PC-3 (cell line): ENCODE data around the gene CCDC159. TPM values are rescaled to one million over a fixed set of nuclear protein-coding genes. Genes with fewer than 3 reads are reported as not detected.

Source experiments
- ATAC-seq: fragments of 200-7000 bp; cut with Tn5 transposase; 2 replicates; pipeline ENCODE4 v1.9.1; 2020; ENCODE audit warnings: mild to moderate bottlenecking, moderate library complexity
- BruUV-seq: library from RNA; stranded (reverse); fragments of 400-500 nt; replicated peaks from 2 replicates; lab custom pipeline; 2021; lab: Mats Ljungman, UMichigan
- CTCF ChIA-PET: fragments of 300-600 bp; sonication (Branson Sonifier 250); formaldehyde crosslinking; loops from one replicate; lab custom pipeline; 2022; ENCODE audit warnings: antibody characterized with exemption; lab: Charles Lee
- POLR2A ChIA-PET: fragments of 300-600 bp; sonication (Branson Sonifier 250); formaldehyde crosslinking; loops from one replicate; lab custom pipeline; 2022; ENCODE audit warnings: antibody characterized with exemption; ENCODE audit not compliant: unreplicated experiment; lab: Charles Lee
- DNase-seq: peaks from one replicate; pipeline ENCODE4 v3.0.0-alpha.2; 2015
- H2AFZ ChIP-seq: fragments of 300-600 bp; sonication (generic); 2 replicates; pipeline ENCODE4 v1.6.0; 2016; ENCODE audit warnings: antibody characterized with exemption, low read length
- H3F3A ChIP-seq: fragments of 300-600 bp; sonication (generic); one replicate; pipeline ENCODE4 v1.6.0; 2017; ENCODE audit warnings: antibody characterized with exemption, low read length, control low read depth, mild to moderate bottlenecking; ENCODE audit not compliant: unreplicated experiment
- H3K27ac ChIP-seq: fragments of 300-600 bp; sonication (generic); 2 replicates; pipeline ENCODE4 v1.5.1; 2016; ENCODE audit warnings: mild to moderate bottlenecking, low read length
- H3K27me3 ChIP-seq: fragments of 300-600 bp; sonication (generic); 2 replicates; pipeline ENCODE4 v1.6.1; 2016; ENCODE audit warnings: low read length, mixed read lengths
- H3K36me3 ChIP-seq: fragments of 300-600 bp; sonication (generic); 2 replicates; pipeline ENCODE4 v1.6.1; 2016; ENCODE audit warnings: low read depth, mixed run types, low read length, mixed read lengths
- H3K4me1 ChIP-seq: fragments of 300-600 bp; sonication (generic); 2 replicates; pipeline ENCODE4 v1.5.1; 2016; ENCODE audit warnings: low read length; ENCODE audit not compliant: insufficient read depth
- H3K4me2 ChIP-seq: fragments of 300-600 bp; sonication (generic); 2 replicates; pipeline ENCODE4 v1.6.0; 2016; ENCODE audit warnings: low read length
- H3K4me3 ChIP-seq: fragments of 300-600 bp; sonication (generic); 2 replicates; pipeline ENCODE4 v1.5.1; 2016; ENCODE audit warnings: mild to moderate bottlenecking, low read length, mixed read lengths
- H3K79me2 ChIP-seq: fragments of 300-600 bp; sonication (generic); 2 replicates; pipeline ENCODE4 v1.6.1; 2017; ENCODE audit warnings: low read length, mixed read lengths
- H3K9ac ChIP-seq: fragments of 300-600 bp; sonication (generic); 2 replicates; pipeline ENCODE4 v1.6.0; 2016; ENCODE audit warnings: mild to moderate bottlenecking, low read length
- H3K9me2 ChIP-seq: fragments of 300-600 bp; sonication (generic); replicated peaks from 2 replicates; pipeline ENCODE4 v1.6.1; 2016; ENCODE audit warnings: mixed run types, low read length, mixed read lengths
- H3K9me3 ChIP-seq: fragments of 300-600 bp; sonication (generic); 2 replicates; pipeline ENCODE4 v1.6.1; 2016; ENCODE audit warnings: low read length, mixed read lengths
- H4K20me1 ChIP-seq: fragments of 300-600 bp; sonication (generic); 2 replicates; pipeline ENCODE4 v1.6.1; 2016; ENCODE audit warnings: low read length, mixed read lengths
- EZH2 ChIP-seq: fragments of 300-600 bp; sonication (generic); IDR thresholded peaks from one replicate; pipeline ENCODE4 v1.6.1; 2017; ENCODE audit warnings: antibody characterized with exemption, mild to moderate bottlenecking, low read length; ENCODE audit not compliant: unreplicated experiment
- intact Hi-C: fragments of 100-400 bp; cut with micrococcal nuclease; formaldehyde crosslinking; loops from 2 replicates; pipeline ENCODE4 v1.9.0; 2023
- total RNA-seq: library from RNA; depleted of rRNA; stranded (reverse); fragments of >200 nt; gene quantifications from 2 replicates; pipeline ENCODE4 v1.2.3, GENCODE V29; 2014
- TF ChIP-seq, protein P1 (sequence below): fragments of 300-600 bp; sonication (generic); conservative IDR thresholded peaks from 2 replicates; pipeline ENCODE4 v1.5.1; 2017; ENCODE audit warnings: antibody characterized with exemption, low read depth, mild to moderate bottlenecking, low read length

CCDC159 gene
- total RNA-seq, 1 experiment from 2014 or later: 10.3 TPM

GRCh38 chr19:11380653-11381537, 34.6 kb downstream of the CCDC159 start:
- no peaks in the 10 kb centered on the region for H3K36me3 ChIP-seq
- H3K9me2 ChIP-seq: no peaks in the 10 kb centered on the region
- H3K4me3 ChIP-seq: peak overlapping the region; percentile 81
- TF ChIP-seq EZH2: no peak
- TF ChIP-seq, protein P1, sequence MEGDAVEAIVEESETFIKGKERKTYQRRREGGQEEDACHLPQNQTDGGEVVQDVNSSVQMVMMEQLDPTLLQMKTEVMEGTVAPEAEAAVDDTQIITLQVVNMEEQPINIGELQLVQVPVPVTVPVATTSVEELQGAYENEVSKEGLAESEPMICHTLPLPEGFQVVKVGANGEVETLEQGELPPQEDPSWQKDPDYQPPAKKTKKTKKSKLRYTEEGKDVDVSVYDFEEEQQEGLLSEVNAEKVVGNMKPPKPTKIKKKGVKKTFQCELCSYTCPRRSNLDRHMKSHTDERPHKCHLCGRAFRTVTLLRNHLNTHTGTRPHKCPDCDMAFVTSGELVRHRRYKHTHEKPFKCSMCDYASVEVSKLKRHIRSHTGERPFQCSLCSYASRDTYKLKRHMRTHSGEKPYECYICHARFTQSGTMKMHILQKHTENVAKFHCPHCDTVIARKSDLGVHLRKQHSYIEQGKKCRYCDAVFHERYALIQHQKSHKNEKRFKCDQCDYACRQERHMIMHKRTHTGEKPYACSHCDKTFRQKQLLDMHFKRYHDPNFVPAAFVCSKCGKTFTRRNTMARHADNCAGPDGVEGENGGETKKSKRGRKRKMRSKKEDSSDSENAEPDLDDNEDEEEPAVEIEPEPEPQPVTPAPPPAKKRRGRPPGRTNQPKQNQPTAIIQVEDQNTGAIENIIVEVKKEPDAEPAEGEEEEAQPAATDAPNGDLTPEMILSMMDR: peak; percentile 87
- H3K79me2 ChIP-seq: peaks cover 23% of the 10 kb centered on the region
- H4K20me1 ChIP-seq: no peaks in the 10 kb centered on the region
- peaks cover 12% of the 10 kb centered on the region for H3F3A ChIP-seq
- H3K9me3 ChIP-seq: no peaks in the 10 kb centered on the region
- H3K27ac ChIP-seq: peak overlapping the region; percentile 89
- H3K9ac ChIP-seq: peak overlapping the region; percentile 80
- peak; percentile 68 for ATAC-seq
- H3K4me1 ChIP-seq: peaks cover 64% of the 10 kb centered on the region
- peak; percentile 99 for DNase-seq
- no peaks in the 10 kb centered on the region for H3K27me3 ChIP-seq
- ChIA-PET POLR2A (interaction anchor here (0.6 to 1.3 kb wide), 2 partner anchors 36 to 213 kb away, joined by 9 to 28 read pairs; no protein-coding TSS in a partner anchor), CTCF (interaction anchor here (0.5 to 1.9 kb wide), 10 partner anchors 35 to 191 kb away, joined by 3 to 29 read pairs (median 4); partner anchors contain the start of genes CCDC159, ODAD3, PRKCSH and RGL3)
- H2AFZ ChIP-seq: peak overlapping the region; percentile 93
- H3K4me2 ChIP-seq: peak overlapping the region; percentile 89
- intact Hi-C loops: loop anchor here (1.0 kb wide), 2 partner anchors 35 to 54 kb away; partner anchors contain the start of genes CCDC159, ODAD3, PRKCSH and TMEM205
- BruUV-seq: no TSS peak

- no TSS peak for BruUV-seq
- peak; percentile 68 for DNase-seq
- CTCF ChIA-PET: interaction anchor here (0.6 to 1.4 kb wide), 7 partner anchors 15 to 89 kb away, joined by 3 to 8 read pairs (median 5); partner anchors contain the start of genes ODAD3 and PRKCSH
- no peak for TF ChIP-seq EZH2
- TF ChIP-seq, protein P1: peak; percentile 87
- H3K9me3 ChIP-seq: no peaks in the 10 kb centered on the region
- peaks cover 17% of the 10 kb centered on the region for H3K79me2 ChIP-seq
- H3K36me3 ChIP-seq: no peaks in the 10 kb centered on the region
- H3K4me3 ChIP-seq: peak overlapping the region; percentile 66
- no peak overlapping the region for H3K27ac ChIP-seq
- intact Hi-C loops: no loop called here
- ATAC-seq: no peak
- peaks cover 43% of the 10 kb centered on the region for H3K4me1 ChIP-seq
- no peaks in the 10 kb centered on the region for H3K9me2 ChIP-seq
- POLR2A ChIA-PET: interaction anchor here (0.6 kb wide), 1 partner anchor 10 kb away, joined by 3 read pairs; no protein-coding TSS in a partner anchor
- peaks cover 7% of the 10 kb centered on the region for H3F3A ChIP-seq
- peak overlapping the region; percentile 89 for H3K4me2 ChIP-seq
- H2AFZ ChIP-seq: peak overlapping the region; percentile 83
- H3K9ac ChIP-seq: no peak overlapping the region
- H3K27me3 ChIP-seq: no peaks in the 10 kb centered on the region
- H4K20me1 ChIP-seq: no peaks in the 10 kb centered on the region
Measured at GRCh38 chr19:11382898-11383705, 36.8 kb downstream of the CCDC159 start.
